ENCODE results near the gene PHF13.

- TF ChIP-seq, protein P1, sequence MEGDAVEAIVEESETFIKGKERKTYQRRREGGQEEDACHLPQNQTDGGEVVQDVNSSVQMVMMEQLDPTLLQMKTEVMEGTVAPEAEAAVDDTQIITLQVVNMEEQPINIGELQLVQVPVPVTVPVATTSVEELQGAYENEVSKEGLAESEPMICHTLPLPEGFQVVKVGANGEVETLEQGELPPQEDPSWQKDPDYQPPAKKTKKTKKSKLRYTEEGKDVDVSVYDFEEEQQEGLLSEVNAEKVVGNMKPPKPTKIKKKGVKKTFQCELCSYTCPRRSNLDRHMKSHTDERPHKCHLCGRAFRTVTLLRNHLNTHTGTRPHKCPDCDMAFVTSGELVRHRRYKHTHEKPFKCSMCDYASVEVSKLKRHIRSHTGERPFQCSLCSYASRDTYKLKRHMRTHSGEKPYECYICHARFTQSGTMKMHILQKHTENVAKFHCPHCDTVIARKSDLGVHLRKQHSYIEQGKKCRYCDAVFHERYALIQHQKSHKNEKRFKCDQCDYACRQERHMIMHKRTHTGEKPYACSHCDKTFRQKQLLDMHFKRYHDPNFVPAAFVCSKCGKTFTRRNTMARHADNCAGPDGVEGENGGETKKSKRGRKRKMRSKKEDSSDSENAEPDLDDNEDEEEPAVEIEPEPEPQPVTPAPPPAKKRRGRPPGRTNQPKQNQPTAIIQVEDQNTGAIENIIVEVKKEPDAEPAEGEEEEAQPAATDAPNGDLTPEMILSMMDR (IDR thresholded peaks at IDR 0.05; ENCODE audit: poor library complexity): no peak
- TF ChIP-seq EZH2phosphoT487 (IDR thresholded peaks at IDR 0.05; ENCODE audit: low read depth, severe bottlenecking, unreplicated experiment) (no peak), EZH2 (IDR thresholded peaks at IDR 0.05; ENCODE audit: borderline replicate concordance) (no peak)
Measured at GRCh38 chr1:6588893-6589520, 24.5 kb upstream of the PHF13 start.
